HepG2 (cell line): ENCODE measurements around the gene TGM1. TPM values are rescaled to one million over a fixed set of nuclear protein-coding genes. Genes with fewer than 3 reads are reported as not detected.
A peak's percentile ranks its signal among the peaks of the same experiment; 100 is the strongest.

Source experiments
- ATAC-seq: fragments of 200-7000 bp; cut with Tn5 transposase; 3 replicates; pipeline ENCODE4 v1.9.1; 2020; ENCODE audit warnings: mild to moderate bottlenecking, moderate library complexity
- BruUV-seq: library from RNA; stranded (reverse); fragments of 400-500 nt; replicated peaks from 2 replicates; lab custom pipeline; 2021; lab: Mats Ljungman, UMichigan
- CTCF ChIA-PET: fragments of 300-600 bp; formaldehyde crosslinking; extraction: SDS; loops from one replicate; lab custom pipeline; 2021; ENCODE audit warnings: low total read pairs, inconsistent platforms, low intra/inter-chr PET ratio; lab: Yijun Ruan, JAX
- POLR2A ChIA-PET: fragments of 350-600 bp; sonication (Branson Sonifier 250); formaldehyde crosslinking; loops from one replicate; lab custom pipeline; 2020; ENCODE audit warnings: antibody characterized with exemption, inconsistent platforms; lab: Yijun Ruan, JAX
- DNase-seq: peaks from one replicate; pipeline ENCODE4 v3.0.0-alpha.2; 2015; ENCODE audit warnings: low spot score
- FAIRE-seq: peaks from 3 replicates; lab custom pipeline; 2011; peaks lifted over from hg19 to GRCh38; lab: Jason Lieb, UNC
- H2AFZ ChIP-seq: one replicate; pipeline ENCODE4 v1.6.1; 2011; ENCODE audit warnings: low read length, inconsistent platforms
- H3K27ac ChIP-seq: fragments of 300-600 bp; 3 replicates; pipeline ENCODE4 v1.8.0; 2011; ENCODE audit warnings: mixed run types, mild to moderate bottlenecking, mixed read lengths, low read length, inconsistent platforms; ENCODE audit not compliant: insufficient read depth; ENCODE audit errors: extremely low read length
- H3K27me3 ChIP-seq, 2 experiments: fragments of 200-600 bp in 1 of 2; 2 replicates in 1 of 2; 3 replicates in 1 of 2; pipeline versions ENCODE4 v1.6.0 to v1.8.0; 2011; ENCODE audit warnings: low read length in 2 of 2, mild to moderate bottlenecking in 2 of 2, moderate library complexity in 2 of 2, inconsistent platforms in 1 of 2; ENCODE audit not compliant: insufficient read depth in 2 of 2, control insufficient read depth in 1 of 2
- H3K36me3 ChIP-seq, 2 experiments: fragments of 200-600 bp in 1 of 2; replicated peaks in 1 of 2; 2 replicates in 1 of 2; 3 replicates in 1 of 2; pipeline versions ENCODE4 v1.5.1 to v1.8.0; 2011; ENCODE audit warnings: low read length in 2 of 2, inconsistent platforms in 1 of 2; ENCODE audit not compliant: insufficient read depth in 2 of 2, control insufficient read depth in 1 of 2
- H3K4me1 ChIP-seq: 2 replicates; pipeline ENCODE4 v1.5.1; 2012; ENCODE audit warnings: low read length, inconsistent platforms; ENCODE audit not compliant: insufficient read depth
- H3K4me2 ChIP-seq: 2 replicates; pipeline ENCODE4 v1.6.0; 2011; ENCODE audit warnings: low read depth, low read length, inconsistent platforms
- H3K4me3 ChIP-seq, 3 experiments: fragments of 200-600 bp in 1 of 3; sonication (generic), shearing (Covaris generic) in 1 of 3; replicated peaks in 1 of 3; 2 replicates each; pipeline ENCODE4 v1.5.1; 2011 to 2016; ENCODE audit warnings: low read length in 3 of 3, inconsistent platforms in 2 of 3, low read depth in 2 of 3, mild to moderate bottlenecking in 2 of 3, control low read depth in 1 of 3, mixed read lengths in 1 of 3; ENCODE audit not compliant: insufficient read depth in 1 of 3
- H3K79me2 ChIP-seq: one replicate; pipeline ENCODE4 v1.6.1; 2011; ENCODE audit warnings: low read length, inconsistent platforms; ENCODE audit not compliant: insufficient read depth
- H3K9ac ChIP-seq: 2 replicates; pipeline ENCODE4 v1.6.0; 2011; ENCODE audit warnings: mild to moderate bottlenecking, low read depth, low read length, inconsistent platforms; ENCODE audit not compliant: insufficient read depth
- H3K9me3 ChIP-seq: 2 replicates; pipeline ENCODE4 v1.5.1; 2012; ENCODE audit warnings: mild to moderate bottlenecking, low read length
- H4K20me1 ChIP-seq: 2 replicates; pipeline ENCODE4 v1.6.0; 2011; ENCODE audit warnings: inconsistent platforms, mild to moderate bottlenecking, low read length, moderate library complexity; ENCODE audit not compliant: insufficient read depth
- BRCA1 ChIP-seq: sonication (generic); formaldehyde crosslinking; IDR thresholded peaks from 2 replicates; pipeline ENCODE4 v1.4.0; 2020; ENCODE audit warnings: missing genetic modification reagents
- E2F1 ChIP-seq: sonication (generic); formaldehyde crosslinking; IDR thresholded peaks from 2 replicates; pipeline ENCODE4 v1.5.0; 2020; ENCODE audit warnings: missing genetic modification reagents
- HOXA9 ChIP-seq: sonication (generic); formaldehyde crosslinking; IDR thresholded peaks from 2 replicates; pipeline ENCODE4 v1.8.1; 2022; ENCODE audit warnings: missing genetic modification reagents, mild to moderate bottlenecking, moderate library complexity, borderline replicate concordance
- JUNB ChIP-seq: sonication (generic); formaldehyde crosslinking; IDR thresholded peaks from 2 replicates; pipeline ENCODE4 v1.8.0; 2022; ENCODE audit warnings: missing genetic modification reagents, mild to moderate bottlenecking, borderline replicate concordance
- MIER3 ChIP-seq: IDR thresholded peaks from 2 replicates; pipeline ENCODE4 v1.6.1; 2016; ENCODE audit warnings: missing compliant biosample characterization, borderline replicate concordance
- NCOA1 ChIP-seq: sonication (generic); formaldehyde crosslinking; IDR thresholded peaks from 2 replicates; pipeline ENCODE4 v1.9.0; 2021; ENCODE audit warnings: missing genetic modification reagents
- PAF1 ChIP-seq: IDR thresholded peaks from 2 replicates; pipeline ENCODE4 v1.6.1; 2016; ENCODE audit warnings: missing genetic modification reagents, missing compliant biosample characterization
- POLR2A ChIP-seq, 2 experiments: IDR thresholded peaks; 2 replicates each; pipeline ENCODE4 v1.6.1; 2011; ENCODE audit warnings: low read depth in 2 of 2, low read length in 2 of 2, mild to moderate bottlenecking in 1 of 2, moderate library complexity in 1 of 2; ENCODE audit not compliant: insufficient read depth in 1 of 2
- REL ChIP-seq: sonication (generic); formaldehyde crosslinking; conservative IDR thresholded peaks from 2 replicates; pipeline ENCODE4 v1.8.0; 2022; ENCODE audit warnings: mild to moderate bottlenecking, missing genetic modification reagents, moderate library complexity
- RELA ChIP-seq: sonication (generic); formaldehyde crosslinking; IDR thresholded peaks from 2 replicates; pipeline ENCODE4 v1.4.0; 2020; ENCODE audit warnings: missing genetic modification reagents
- ZBTB2 ChIP-seq: sonication (generic); formaldehyde crosslinking; IDR thresholded peaks from 2 replicates; pipeline ENCODE4 v1.8.0; 2022; ENCODE audit warnings: low read depth, missing genetic modification reagents
- ZBTB39 ChIP-seq: sonication (generic); formaldehyde crosslinking; IDR thresholded peaks from 2 replicates; pipeline ENCODE4 v1.5.0; 2020; ENCODE audit warnings: missing genetic modification reagents
- ZNF274 ChIP-seq: sonication (generic); formaldehyde crosslinking; IDR thresholded peaks from 2 replicates; pipeline ENCODE4 v1.5.1; 2020; ENCODE audit warnings: mild to moderate bottlenecking, missing genetic modification reagents
- ZNF30 ChIP-seq: sonication (generic); formaldehyde crosslinking; IDR thresholded peaks from 2 replicates; pipeline ENCODE4 v1.5.0; 2020; ENCODE audit warnings: mild to moderate bottlenecking, missing genetic modification reagents
- ZNF589 ChIP-seq: sonication (generic); formaldehyde crosslinking; conservative IDR thresholded peaks from 2 replicates; pipeline ENCODE4 v1.8.0; 2022; ENCODE audit warnings: mild to moderate bottlenecking, moderate library complexity, missing genetic modification reagents
- ZNF670 ChIP-seq: sonication (generic); formaldehyde crosslinking; IDR thresholded peaks from 2 replicates; pipeline ENCODE4 v1.8.0; 2022; ENCODE audit warnings: mild to moderate bottlenecking, missing genetic modification reagents, borderline replicate concordance
- ZNF780A ChIP-seq: sonication (generic); formaldehyde crosslinking; IDR thresholded peaks from 2 replicates; pipeline ENCODE4 v1.8.0; 2022; ENCODE audit warnings: mild to moderate bottlenecking, missing genetic modification reagents, moderate library complexity
- ZNF816 ChIP-seq: sonication (generic); formaldehyde crosslinking; IDR thresholded peaks from 2 replicates; pipeline ENCODE4 v1.8.0; 2022; ENCODE audit warnings: missing genetic modification reagents, mild to moderate bottlenecking, borderline replicate concordance
- ZNF850 ChIP-seq: sonication (generic); formaldehyde crosslinking; conservative IDR thresholded peaks from 2 replicates; pipeline ENCODE4 v1.9.0; 2021; ENCODE audit warnings: mild to moderate bottlenecking, missing genetic modification reagents
- WGBS: methylation state at CpG from one replicate; pipeline ENCODE4 v1.1.6; 2017; ENCODE audit warnings: low lambda C conversion rate; 5-methylcytosine and 5-hydroxymethylcytosine counted together
- in situ Hi-C: cut with HindIII; loops from 2 replicates; pipeline ENCODE4 v1.10.0; 2017; ENCODE audit warnings: low pct_unique_long_range_greater_than_20kb; ENCODE audit not compliant: extremely low pct_ligation_motif_present
- intact Hi-C: fragments of 100-400 bp; cut with micrococcal nuclease; formaldehyde crosslinking; loops from one replicate; pipeline ENCODE4 v1.10.0; 2022; ENCODE audit not compliant: unreplicated experiment
- polyA plus RNA-seq, 8 experiments: library from polyadenylated mRNA; depleted of rRNA in 3 of 8; stranded (reverse) in 7 of 8; unstranded in 1 of 8; fragments of >200 nt; fragmentation: Illumina TruSeq in 4 of 8; extraction: Trizol in 4 of 8; gene quantifications; 2 replicates each; pipeline versions ENCODE4 v1.2.1 to v1.2.3, GENCODE V29; 2011 to 2016; ENCODE audit warnings: low read depth in 4 of 8, missing spikeins in 1 of 8, mixed read lengths in 1 of 8; ENCODE audit not compliant: insufficient read depth in 1 of 8
- total RNA-seq, 5 experiments: library from RNA; depleted of rRNA; stranded (reverse); fragments of >200 nt; fragmentation: Illumina TruSeq; extraction: Trizol; gene quantifications; 2 replicates each; pipeline ENCODE4 v1.2.3, GENCODE V29; 2016; ENCODE audit warnings: low read depth in 1 of 5

The TGM1 gene
- total and polyA plus RNA-seq, 2 of the 13 experiments (the other 11 are each of a cell fraction or from before 2014, with no cell fraction given) = 3.2 to 10.6 TPM

- H3K27me3 ChIP-seq = peaks cover 0 to 4% of the 10 kb centered on the region in 2 experiments; a peak in 1 of 5 replicates
- ChIA-PET POLR2A (interaction anchor here (0.9 to 18.0 kb wide), 11 partner anchors 16 to 178 kb away, joined by 3 to 850 read pairs (median 4); partner anchors contain the start of genes CHMP4A, CIDEB, DCAF11 and DHRS1), CTCF (no interaction called here)
- no peak overlapping the region for H3K4me3 ChIP-seq
- H3K79me2 ChIP-seq = peaks cover 42% of the 10 kb centered on the region
- no peaks in the 10 kb centered on the region for H3K9me3 ChIP-seq
- no peak overlapping the region for H2AFZ ChIP-seq
- peaks cover 7% of the 10 kb centered on the region; the same call in 1 of the 2 replicates for H4K20me1 ChIP-seq
- H3K9ac ChIP-seq = no peak overlapping the region
- peaks cover 43 to 69% of the 10 kb centered on the region in 2 experiments for H3K36me3 ChIP-seq
- peaks cover 41% of the 10 kb centered on the region for H3K4me1 ChIP-seq
- in situ Hi-C loops = no loop called here
- H3K27ac ChIP-seq = no peak overlapping the region
- FAIRE-seq (no peak), ATAC-seq (no peak), DNase-seq (no peak)
- WGBS = 97% methylated on average over 5 of the region's 5 CpGs
- intact Hi-C loops = loop anchor here (10.0 kb wide), 1 partner anchor 1189 kb away; no protein-coding TSS in a partner anchor
- no peak overlapping the region for H3K4me2 ChIP-seq
- no TSS peak for BruUV-seq
- TF ChIP-seq HOXA9 (CRISPR knock-in tag) = peak; percentile 53; the same call in 1 of the 2 replicates
- TF ChIP-seq ZNF589 (CRISPR knock-in tag) = peak; percentile 14; the same call in 1 of the 2 replicates
- 0 out of 2 replicates have a peak, but pooled peaks have one; percentile 45 for TF ChIP-seq PAF1 (CRISPR knock-in tag)
- no peak for TF ChIP-seq BRCA1 (CRISPR knock-in tag)
- TF ChIP-seq POLR2A (IDR thresholded peaks at IDR 0.05; ENCODE audit: insufficient read depth in 1 of 2, low read depth in 2 of 2, low read length in 2 of 2) = peak in 1 of 2 experiments; percentile 12; a peak in 1 of 4 replicates
- 0 out of 2 replicates have a peak, but pooled peaks have one; percentile 18 for TF ChIP-seq ZBTB39 (CRISPR knock-in tag)
- no peak for TF ChIP-seq NCOA1 (CRISPR knock-in tag)
- TF ChIP-seq RELA = no peak
- no peak for TF ChIP-seq ZNF850 (CRISPR knock-in tag)
- 0 out of 2 replicates have a peak, but pooled peaks have one; percentile 60 for TF ChIP-seq JUNB (CRISPR knock-in tag)
- 0 out of 2 replicates have a peak, but pooled peaks have one; percentile 31 for TF ChIP-seq ZBTB2 (CRISPR knock-in tag)
- TF ChIP-seq ZNF780A (CRISPR knock-in tag) = 0 out of 2 replicates have a peak, but pooled peaks have one; percentile 53
- TF ChIP-seq ZNF30 (CRISPR knock-in tag) = no peak
- 0 out of 2 replicates have a peak, but pooled peaks have one; percentile 47 for TF ChIP-seq ZNF816 (CRISPR knock-in tag)
- 0 out of 2 replicates have a peak, but pooled peaks have one; percentile 66 for TF ChIP-seq ZNF670 (CRISPR knock-in tag)
- no peak for TF ChIP-seq MIER3 (CRISPR knock-in tag)
- 0 out of 2 replicates have a peak, but pooled peaks have one; percentile 38 for TF ChIP-seq ZNF274
- 0 out of 2 replicates have a peak, but pooled peaks have one; percentile 49 for TF ChIP-seq REL (CRISPR knock-in tag)
- no peak for TF ChIP-seq E2F1
Observed at GRCh38 chr14:24235804-24236688, 26.9 kb downstream of the TGM1 start.
